Measurements from ENCODE around the gene ARHGAP44. TPM values are rescaled to one million over a fixed set of nuclear protein-coding genes. Genes with fewer than 3 reads are reported as not detected.
"Not testable (repeated sequence)": the region's sequence is repeated elsewhere in the genome, so short reads cannot be mapped to it uniquely, and the experiment has no call there.

The ARHGAP44 gene
- polyA plus RNA-seq, 3 donors: 2.2 to 5.1 (median 2.8) TPM

DNA sequence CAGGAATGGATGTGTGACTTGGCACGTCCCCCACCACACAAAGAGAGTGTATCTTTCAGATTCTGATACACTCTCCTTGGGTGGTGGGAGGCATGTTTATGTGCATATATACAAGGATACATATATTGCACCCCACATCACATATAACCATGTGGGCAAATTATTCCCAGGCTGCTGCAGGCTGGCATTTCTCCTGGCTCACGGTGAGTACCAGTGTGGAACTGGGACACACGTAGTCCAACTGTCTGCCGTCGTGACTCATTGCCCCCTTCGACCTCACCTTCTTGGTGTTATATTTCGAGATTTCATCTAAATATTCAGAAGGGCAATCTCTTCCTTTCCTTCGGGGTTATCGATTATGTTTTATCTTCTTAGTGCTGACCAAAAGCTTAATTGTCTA lies 24.4 kb downstream of the ARHGAP44 start:
- no peak overlapping the region for H3K27ac ChIP-seq (ENCODE audit: low read depth, low read length)
- WGBS, 3 donors: 80 to 92% (median 87%) methylated on average over 9 of the region's 9 CpGs

DNA sequence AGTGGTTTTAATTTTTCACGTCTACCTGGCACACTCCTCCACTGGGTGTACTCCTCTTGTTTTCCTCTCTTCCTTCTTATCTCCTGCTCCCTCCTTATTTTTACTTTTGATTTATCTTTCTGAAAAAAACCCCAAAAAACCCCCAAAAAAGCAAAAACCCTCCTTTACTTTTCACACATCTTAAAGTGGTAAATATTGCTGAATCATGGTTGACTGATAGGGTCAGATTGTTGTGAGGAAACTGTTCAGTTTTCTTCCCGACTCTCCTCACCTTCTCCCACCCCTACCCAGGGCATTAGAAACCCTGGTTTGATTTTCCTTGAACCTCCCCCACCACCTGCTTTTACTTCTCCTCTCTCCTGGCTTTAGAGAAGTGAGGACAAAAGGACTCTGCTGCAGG lies 25.4 kb downstream of the ARHGAP44 start:
- no peak overlapping the region for H3K27ac ChIP-seq (ENCODE audit: low read depth, low read length)
- 60 to 68% (median 61%) methylated on average over 2 of the region's 2 CpGs for WGBS, 3 donors

DNA sequence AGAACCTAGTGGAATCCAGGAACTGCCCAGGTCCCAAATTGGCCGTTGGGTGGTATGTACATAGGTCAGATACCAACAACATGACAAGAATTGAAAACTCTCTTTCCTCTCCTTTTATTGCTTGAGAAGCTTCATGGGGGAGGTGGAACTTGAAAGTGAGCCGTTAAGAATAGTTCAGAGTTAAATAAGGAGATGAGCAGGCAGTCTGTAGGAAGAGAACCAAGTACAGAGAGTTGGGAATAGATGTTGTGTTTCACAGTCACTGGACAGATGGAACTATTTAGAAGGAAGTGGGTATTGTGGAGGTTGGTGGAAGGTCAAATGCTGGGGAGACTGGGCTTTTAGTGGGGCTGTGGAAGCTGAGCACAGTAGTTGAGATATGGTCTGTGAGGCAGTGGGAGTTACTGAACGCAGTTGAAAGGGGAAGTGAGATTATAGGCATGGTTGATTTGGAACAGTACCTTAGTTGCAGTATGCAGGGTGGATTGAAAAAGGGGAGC lies 26.4 kb downstream of the ARHGAP44 start:
- no peak overlapping the region for H3K27ac ChIP-seq (ENCODE audit: low read depth, low read length)
- WGBS, 3 donors: 51 to 75% (median 55%) methylated on average over 3 of the region's 3 CpGs

DNA sequence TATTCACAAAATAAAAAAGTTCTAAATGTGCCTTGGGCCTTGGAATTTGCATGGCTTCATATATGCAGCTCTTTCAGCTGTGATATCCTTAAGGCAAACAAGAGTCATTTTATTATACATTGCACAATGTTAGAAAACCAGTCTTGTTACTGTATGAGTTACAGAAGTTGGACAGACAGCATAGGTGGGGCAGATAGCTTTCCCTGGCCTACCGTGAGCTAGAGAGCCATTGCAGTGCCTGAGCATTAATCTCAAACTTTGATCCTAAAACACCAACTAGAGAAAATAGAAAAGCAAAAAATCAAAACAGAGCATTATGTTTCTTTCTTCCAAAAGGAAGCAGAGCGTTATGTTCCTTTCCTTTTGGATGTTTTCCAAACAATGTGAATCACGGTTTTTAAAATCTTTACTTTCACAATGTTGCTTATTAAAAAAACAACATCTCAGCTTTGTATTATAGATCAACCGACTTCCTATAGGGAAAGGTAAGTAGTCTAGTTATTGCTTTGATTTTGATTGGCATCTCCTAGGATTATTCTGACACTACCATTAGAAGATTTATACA lies 32.2 kb downstream of the ARHGAP44 start:
- 43 to 71% (median 50%) methylated on average over 4 of the region's 4 CpGs for WGBS, 3 donors
- H3K27ac ChIP-seq (ENCODE audit: low read depth, low read length): no peak overlapping the region

DNA sequence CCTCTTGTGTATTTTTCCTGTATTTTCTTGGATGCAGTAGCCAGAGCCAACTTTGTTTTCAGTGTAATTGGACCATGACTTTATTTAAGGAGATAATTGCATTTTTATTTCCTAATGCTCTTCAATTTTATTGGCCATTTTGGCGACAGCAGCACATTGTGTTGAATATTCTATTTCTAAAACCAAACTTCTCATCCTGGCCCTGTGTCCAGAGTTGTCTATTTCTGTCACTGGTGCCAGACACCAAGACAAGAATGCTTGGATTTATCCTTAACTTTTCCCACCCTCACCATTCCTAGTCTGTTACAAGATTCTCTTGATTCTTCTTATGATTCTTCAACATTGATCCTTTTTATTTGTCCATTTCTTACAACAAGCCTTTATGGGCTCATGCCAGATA lies 37.1 kb downstream of the ARHGAP44 start:
- no peak overlapping the region for H3K27ac ChIP-seq (ENCODE audit: low read depth, low read length)
- WGBS, 3 donors: 59 to 78% (median 70%) methylated on average over 1 of the region's 1 CpG

DNA sequence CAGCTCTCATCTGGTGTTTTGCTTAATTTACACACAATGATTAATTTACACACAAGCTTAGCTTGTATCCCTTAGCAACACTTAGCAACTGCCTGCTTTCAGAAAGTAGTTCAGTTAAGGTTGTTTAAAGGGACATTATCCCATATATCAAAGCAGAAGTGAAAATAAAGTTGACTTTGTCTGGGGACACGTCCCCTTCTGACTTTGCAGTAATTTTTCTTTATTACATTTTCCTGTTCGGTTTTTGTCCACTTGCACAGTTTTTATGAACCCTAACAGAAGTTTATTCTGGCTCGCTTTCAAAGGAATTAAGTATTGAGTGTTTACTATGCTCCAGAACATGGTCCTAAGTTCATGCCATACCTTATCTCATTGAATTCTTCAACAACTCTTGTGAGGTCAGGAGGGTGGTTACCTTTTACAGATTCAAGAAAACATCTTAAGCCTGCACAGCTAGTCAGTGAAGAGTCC lies 41.5 kb downstream of the ARHGAP44 start:
- WGBS, 3 donors: 67 to 72% (median 71%) methylated on average over 3 of the region's 3 CpGs
- no peak overlapping the region for H3K27ac ChIP-seq (ENCODE audit: low read depth, low read length)

DNA sequence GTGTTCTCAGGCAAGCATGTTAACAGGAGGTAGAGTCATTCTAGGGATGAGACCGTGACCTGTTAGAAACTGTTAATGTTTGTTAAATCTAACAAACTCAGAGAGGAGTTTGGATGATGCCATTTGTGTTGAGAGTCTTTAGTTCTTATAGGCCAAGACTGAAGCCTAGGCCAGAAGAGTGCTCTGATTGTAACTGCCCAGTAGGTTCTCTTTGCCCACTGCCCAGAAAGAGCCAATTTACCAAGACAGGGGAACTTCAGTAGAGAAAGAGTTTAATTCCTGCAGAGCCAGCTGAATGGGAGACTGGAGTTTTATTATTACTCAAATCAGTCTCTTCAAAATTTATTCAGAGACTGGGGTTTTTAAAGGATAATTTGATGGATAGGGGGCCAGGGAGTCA lies 42.5 kb downstream of the ARHGAP44 start:
- 99 to 100% (median 100%) methylated on average over 1 of the region's 1 CpG for WGBS, 3 donors
- H3K27ac ChIP-seq (ENCODE audit: low read depth, low read length): no peak overlapping the region

DNA sequence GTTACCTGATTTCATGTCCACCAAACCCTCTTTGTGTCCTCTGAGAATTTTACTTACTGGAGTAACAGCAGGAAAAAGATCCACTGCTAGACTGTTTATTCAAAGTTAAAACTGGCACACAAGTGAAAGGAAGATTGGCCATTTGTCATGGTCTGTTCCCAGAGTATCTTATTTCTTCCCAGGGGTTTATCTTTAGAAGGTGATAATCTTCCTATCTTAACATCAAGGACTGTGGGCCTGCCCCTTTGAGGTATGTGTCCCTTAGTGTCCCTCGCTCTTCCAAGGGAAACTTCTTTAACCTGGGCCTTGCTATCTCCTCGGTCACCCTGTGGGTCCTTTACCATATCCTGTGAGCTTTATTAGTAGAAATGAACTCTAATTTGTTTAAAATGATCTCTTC lies 49.7 kb downstream of the ARHGAP44 start:
- whole genome bisulfite sequencing, 3 donors: 81 to 83% (median 81%) methylated on average over 2 of the region's 2 CpGs
- no peak overlapping the region for H3K27ac ChIP-seq (ENCODE audit: low read depth, low read length)

DNA sequence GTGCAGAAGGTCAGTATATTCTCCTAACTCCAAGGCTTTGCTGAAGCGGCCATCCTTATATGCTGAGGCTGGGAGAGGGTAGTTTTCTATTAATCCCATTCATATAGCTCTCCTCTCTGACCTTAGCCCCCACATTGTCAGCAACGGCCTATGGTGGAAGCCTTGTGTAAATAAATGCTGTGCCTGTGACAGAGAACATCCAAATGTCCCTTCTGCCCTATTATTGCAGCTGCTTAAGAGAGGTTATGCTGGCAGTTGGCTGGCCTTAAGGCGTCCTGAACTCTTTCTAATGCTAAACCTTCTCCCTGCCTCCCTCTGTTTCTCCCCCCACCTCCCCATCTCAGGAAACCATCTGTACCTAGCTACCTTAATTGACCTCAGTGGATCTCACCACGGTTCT lies 53.6 kb downstream of the ARHGAP44 start:
- H3K27ac ChIP-seq (ENCODE audit: low read depth, low read length): no peak overlapping the region
- WGBS, 3 donors: 75 to 84% (median 82%) methylated on average over 4 of the region's 4 CpGs

DNA sequence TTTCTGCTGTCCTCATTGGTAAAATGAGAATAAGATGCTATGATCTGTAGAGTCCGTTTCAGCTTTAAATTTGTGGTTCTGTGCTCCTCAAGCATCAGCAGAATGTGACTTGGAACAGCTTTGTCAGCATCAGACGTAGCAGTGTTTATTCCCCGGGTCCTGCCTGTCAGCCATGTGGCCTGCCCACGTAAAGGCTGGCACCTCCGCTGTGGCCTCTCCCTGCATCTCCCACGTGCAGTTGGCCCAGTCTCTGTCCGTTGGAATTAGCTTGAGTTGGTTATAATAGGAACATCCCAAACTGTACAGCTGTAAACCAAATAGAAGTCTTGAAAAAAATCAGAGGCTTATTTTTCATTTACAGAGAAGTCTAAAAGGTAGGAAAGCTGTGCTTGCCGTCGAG lies 61.7 kb downstream of the ARHGAP44 start:
- H3K27ac ChIP-seq (ENCODE audit: low read depth, low read length): no peak overlapping the region
- 84 to 89% (median 85%) methylated on average over 9 of the region's 9 CpGs for WGBS, 3 donors

DNA sequence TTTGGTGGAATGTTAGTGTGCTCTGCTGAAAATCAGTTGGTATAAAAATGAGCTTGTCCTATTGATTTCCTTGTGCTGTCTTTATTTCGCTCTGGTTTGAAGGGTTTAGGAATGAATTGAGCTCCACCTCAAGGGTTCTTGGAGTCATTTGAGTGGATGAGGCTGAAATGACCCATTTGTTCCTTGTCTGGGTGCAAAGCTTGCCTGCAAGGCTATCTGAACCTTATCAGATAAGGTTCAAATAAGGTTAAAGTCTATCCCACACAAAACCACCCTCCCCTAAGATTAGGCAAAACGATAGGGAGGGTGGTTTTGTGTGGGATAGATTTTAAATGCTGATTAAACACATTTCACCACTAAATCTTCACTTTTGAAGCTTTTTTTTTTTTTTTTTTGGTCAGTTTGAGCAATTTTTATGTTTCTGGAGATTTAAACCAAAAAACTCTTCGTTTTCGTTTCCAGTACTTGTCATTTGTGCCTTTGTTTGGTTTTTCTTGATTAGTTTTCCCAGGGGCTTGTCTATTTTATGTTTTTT lies 62.7 kb downstream of the ARHGAP44 start:
- H3K27ac ChIP-seq (ENCODE audit: low read depth, low read length): no peak overlapping the region
- 67 to 75% (median 71%) methylated on average over 4 of the region's 4 CpGs for WGBS, 3 donors

DNA sequence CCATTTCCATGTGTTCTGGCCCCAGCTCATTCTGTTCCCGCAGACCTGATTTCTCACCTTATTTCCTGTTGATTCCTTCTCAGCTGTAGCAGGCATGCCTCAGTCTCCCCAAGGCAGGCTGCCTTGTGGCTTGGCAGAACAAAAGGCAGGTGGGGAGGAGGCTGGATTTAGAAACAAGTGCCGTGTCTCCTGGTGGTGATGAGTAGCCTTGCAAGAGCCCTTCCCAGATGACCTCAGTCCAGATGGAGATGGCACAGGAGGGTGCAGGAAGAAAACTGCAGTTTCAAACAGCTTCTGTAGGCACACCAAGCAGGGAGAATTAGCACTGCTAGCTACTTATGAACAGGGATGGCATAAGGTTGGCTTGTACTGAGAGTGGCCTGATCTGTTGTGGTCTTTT lies 64.6 kb downstream of the ARHGAP44 start:
- no peak overlapping the region for H3K27ac ChIP-seq (ENCODE audit: low read depth, low read length)

DNA sequence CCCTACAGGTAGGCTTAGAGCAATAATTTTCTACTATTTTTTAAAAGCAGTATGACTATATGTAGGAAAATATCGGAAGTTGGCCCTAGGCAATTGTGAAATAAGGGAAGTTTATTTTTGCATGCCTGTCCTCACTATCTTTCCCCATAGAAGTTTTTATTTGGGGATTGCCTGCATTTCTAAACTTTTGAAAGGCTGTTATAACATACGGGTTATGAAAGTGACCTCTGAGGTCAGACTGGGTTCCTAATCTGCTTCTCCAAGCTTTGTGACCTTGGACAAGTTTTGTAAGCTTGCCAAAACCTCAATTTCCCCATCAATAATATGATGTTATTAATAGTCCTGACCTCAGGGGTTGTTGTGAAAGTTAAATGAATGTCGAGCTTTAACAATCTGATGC lies 67.1 kb downstream of the ARHGAP44 start:
- H3K27ac ChIP-seq (ENCODE audit: low read depth, low read length): no peak overlapping the region
- WGBS, 3 donors: 38 to 59% (median 57%) methylated on average over 3 of the region's 3 CpGs

More for the DNA sequence above, 64.6 kb downstream of the ARHGAP44 start:
- 72 to 83% (median 81%) methylated on average over 2 of the region's 2 CpGs for WGBS, 3 donors

DNA sequence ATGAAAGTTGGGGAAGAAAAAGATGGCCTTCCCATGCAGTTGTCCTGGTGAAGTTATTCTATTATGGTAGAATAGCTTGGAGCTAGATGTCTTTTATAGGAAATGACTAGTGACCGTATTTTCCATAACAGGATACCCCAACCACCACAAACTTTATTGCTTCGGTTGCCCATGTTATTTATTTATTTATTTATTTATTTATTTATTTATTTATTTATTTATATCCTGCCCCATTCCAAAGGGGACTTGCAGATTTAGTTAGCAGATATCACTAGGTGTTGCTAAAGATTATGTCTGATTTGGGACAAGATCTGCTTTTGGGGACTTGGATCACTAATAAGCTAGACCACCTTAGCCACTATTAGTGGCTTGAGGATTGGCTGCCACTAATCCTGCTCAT lies 68.3 kb downstream of the ARHGAP44 start:
- no peak overlapping the region for H3K27ac ChIP-seq (ENCODE audit: low read depth, low read length)
- 89 to 97% (median 93%) methylated on average over 2 of the region's 2 CpGs for WGBS, 3 donors

DNA sequence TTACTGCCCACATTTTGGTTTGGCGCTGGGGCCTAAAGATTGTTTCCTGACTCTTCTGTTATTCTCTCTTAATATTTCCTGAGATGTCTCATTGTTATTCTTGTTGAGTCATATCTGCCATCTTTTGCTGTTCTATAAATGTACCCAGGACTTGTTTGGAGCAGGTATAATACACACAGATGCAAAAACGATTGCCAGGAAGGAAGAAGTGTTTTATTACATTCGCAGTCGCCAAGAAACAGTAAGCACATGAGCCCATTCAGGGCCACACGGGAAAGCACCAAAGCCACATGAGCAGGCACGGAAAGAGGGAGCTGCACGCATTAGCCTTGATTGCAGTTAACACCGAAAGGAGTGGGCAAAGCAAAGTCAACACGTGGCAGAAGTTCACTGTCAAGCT lies 70.2 kb downstream of the ARHGAP44 start:
- H3K27ac ChIP-seq (ENCODE audit: low read depth, low read length): no peak overlapping the region
- WGBS, 3 donors: 74 to 80% (median 76%) methylated on average over 9 of the region's 9 CpGs

DNA sequence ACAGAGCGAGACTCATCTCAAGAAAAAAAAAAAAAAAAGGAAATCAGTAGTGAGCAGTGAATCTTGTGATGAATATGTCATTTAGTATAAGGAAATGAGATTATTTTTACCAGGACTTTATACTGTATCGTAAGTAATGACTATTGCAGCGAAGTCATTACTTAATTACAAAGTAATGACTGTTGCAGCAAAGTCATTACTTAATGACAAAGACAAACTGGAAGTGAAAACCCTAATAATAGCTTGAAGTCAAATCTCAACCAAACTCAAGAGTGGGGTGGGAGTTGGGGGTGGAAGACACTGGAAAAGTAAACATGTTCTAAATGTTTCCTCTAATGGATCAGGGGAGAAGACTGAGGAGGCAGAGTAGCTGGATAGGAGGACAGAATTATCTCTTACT lies 76.5 kb downstream of the ARHGAP44 start:
- WGBS, 3 donors: 92 to 99% (median 92%) methylated on average over 3 of the region's 3 CpGs
- H3K27ac ChIP-seq (ENCODE audit: low read depth, low read length): no peak overlapping the region

DNA sequence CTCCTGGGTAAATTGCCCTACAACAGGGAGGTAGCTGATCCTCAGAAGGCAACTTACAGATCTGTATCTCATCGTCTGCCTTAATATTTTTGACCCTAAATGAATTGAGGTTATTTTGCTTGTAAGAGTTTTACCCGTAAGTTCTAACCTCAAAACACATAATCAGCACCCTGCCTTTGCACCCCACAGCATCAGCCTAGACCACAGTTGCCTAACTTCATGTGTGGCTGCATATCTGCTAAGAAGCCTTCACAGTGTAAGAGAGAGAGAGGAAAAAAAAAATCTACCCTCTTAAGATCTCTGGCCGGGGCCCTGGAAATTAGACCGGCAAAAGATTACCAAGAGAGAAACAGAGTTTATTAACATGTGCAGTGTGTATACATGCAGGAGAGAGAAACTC lies 76.9 kb downstream of the ARHGAP44 start:
- WGBS, 3 donors: 73 to 77% (median 77%) methylated on average over 4 of the region's 4 CpGs
- H3K27ac ChIP-seq (ENCODE audit: low read depth, low read length): no peak overlapping the region

DNA sequence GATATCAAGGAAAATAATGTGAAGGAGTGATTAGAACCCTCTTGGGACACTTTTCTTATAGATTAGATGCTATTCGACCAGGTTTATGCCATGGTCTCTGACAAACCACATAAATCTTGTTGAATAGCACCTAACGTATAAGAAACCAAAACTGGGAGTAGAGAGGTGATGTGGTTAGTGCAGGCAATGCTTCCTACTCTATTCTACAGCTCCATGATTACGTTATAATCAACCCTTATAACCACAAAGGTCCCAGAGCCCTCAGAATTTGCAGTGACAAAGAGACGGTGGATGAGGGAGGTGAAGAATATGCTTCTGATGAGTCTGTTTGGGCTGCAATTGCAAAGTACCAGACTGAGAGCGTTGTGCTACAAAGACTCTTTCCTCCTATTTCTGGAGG lies 78.4 kb downstream of the ARHGAP44 start:
- H3K27ac ChIP-seq (ENCODE audit: low read depth, low read length): no peak overlapping the region
- WGBS, 3 donors: 82 to 88% (median 82%) methylated on average over 5 of the region's 5 CpGs

DNA sequence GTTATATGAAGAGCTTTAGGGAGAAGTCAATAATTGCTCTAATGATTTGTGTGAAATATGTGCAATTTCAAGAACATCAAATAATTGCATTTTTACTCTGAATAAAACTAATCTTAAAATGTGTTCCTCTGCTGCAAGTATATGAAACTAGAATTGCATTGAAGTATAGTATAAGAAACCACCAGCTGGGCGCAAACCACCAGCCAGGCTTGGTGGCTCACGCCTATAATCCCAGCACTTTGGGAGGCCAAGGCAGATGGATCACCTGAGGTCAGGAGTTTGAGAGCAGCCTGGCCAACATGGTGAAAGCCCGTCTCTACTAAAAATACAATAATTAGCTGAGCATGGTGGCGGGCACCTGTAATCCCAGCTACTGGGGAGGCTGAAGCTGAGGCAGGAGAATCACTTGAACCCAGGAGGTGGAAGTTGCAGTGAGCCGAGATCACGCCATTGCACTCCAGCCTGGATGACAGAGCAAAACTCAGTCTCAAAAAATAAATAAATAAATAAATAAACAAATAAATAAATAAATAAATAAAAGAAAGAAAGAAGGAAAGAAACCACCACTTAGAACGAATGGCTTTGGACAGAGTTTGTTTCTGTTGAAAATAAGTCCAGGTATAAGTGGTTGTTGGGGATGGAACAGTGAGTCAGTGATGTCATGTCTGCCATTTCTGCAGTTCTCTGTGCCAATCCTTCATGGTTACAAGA lies 84.3 kb downstream of the ARHGAP44 start:
- 92 to 94% (median 94%) methylated on average over 7 of the region's 7 CpGs for WGBS, 3 donors

More for the DNA sequence above, 84.3 kb downstream of the ARHGAP44 start:
- not testable (repeated sequence) for H3K27ac ChIP-seq (ENCODE audit: low read depth, low read length)
